Measurements from ENCODE around the gene PCDHGB7.
"Not testable (repeated sequence)": the region's sequence is repeated elsewhere in the genome, so short reads cannot be mapped to it uniquely, and the experiment has no call there.

GRCh38 chr5:141414548-141415274 is 2.8 kb upstream of the PCDHGB7 start:
- TF ChIP-seq EZH2phosphoT487 (IDR thresholded peaks at IDR 0.05; ENCODE audit: borderline replicate concordance); CTCF (IDR thresholded peaks at IDR 0.05 in 2 of 3, conservative IDR thresholded peaks at IDR 0.05 in 1 of 3; ENCODE audit: borderline replicate concordance in 1 of 3, insufficient read depth in 1 of 3, low read depth in 2 of 3, low read length in 2 of 3); EZH2 (IDR thresholded peaks at IDR 0.05); ATF3 (IDR thresholded peaks at IDR 0.05); REST (IDR thresholded peaks at IDR 0.05; ENCODE audit: low read depth); POLR2A (IDR thresholded peaks at IDR 0.05; ENCODE audit: borderline replicate concordance, extremely low read depth, insufficient read depth, insufficient read length); ZBTB33 (IDR thresholded peaks at IDR 0.05; ENCODE audit: extremely low read depth, insufficient replicate concordance, low read length); JUND (IDR thresholded peaks at IDR 0.05); ZNF274 (IDR thresholded peaks at IDR 0.05; ENCODE audit: low read depth, low read length); MAX (IDR thresholded peaks at IDR 0.05): not testable (repeated sequence)
